ENCODE data around the gene RNF223. TPM values are rescaled to one million over a fixed set of nuclear protein-coding genes. Genes with fewer than 3 reads are reported as not detected.

The RNF223 gene
- 0.08 TPM for polyA plus RNA-seq (ENCODE audit: insufficient read length)

GRCh38 chr1:1073743-1074587, at the start of gene RNF223:
Gene RNF223 (minus strand): TSS chr1:1074306. CDS start chr1:1072566, 1,740 bp downstream.
- DNase-seq (ENCODE audit: low read depth), result no peak

GRCh38 chr1:1122981-1123480, 48.9 kb upstream of the RNF223 start:
- no peak for DNase-seq (ENCODE audit: low read depth)

- no peak for DNase-seq (ENCODE audit: low read depth)
These were observed 48.1 kb upstream of the RNF223 start for GRCh38 chr1:1122078-1122811.

- DNase-seq (ENCODE audit: low read depth), result no peak
These were observed 47.5 kb upstream of the RNF223 start for GRCh38 chr1:1121611-1122077.

- no peak for DNase-seq (ENCODE audit: low read depth)
These were observed 46.9 kb upstream of the RNF223 start for GRCh38 chr1:1120866-1121591.

- DNase-seq (ENCODE audit: low read depth), result no peak
These were observed 46.0 kb upstream of the RNF223 start for GRCh38 chr1:1120096-1120495.

- DNase-seq (ENCODE audit: low read depth), result no peak
These were observed 45.3 kb upstream of the RNF223 start for GRCh38 chr1:1119272-1119890.

- no peak for DNase-seq (ENCODE audit: low read depth)
These were observed 44.7 kb upstream of the RNF223 start for GRCh38 chr1:1118876-1119220.

GRCh38 chr1:1118011-1118875, 44.1 kb upstream of the RNF223 start:
- no peak for DNase-seq (ENCODE audit: low read depth)

GRCh38 chr1:1117469-1117831, 43.3 kb upstream of the RNF223 start:
- no peak for DNase-seq (ENCODE audit: low read depth)

GRCh38 chr1:1116701-1117468, 42.8 kb upstream of the RNF223 start:
- DNase-seq (ENCODE audit: low read depth), result no peak

- DNase-seq (ENCODE audit: low read depth), result peak; percentile 89
These were observed 41.9 kb upstream of the RNF223 start, which contains the start of gene C1orf159 for GRCh38 chr1:1115786-1116700. Gene C1orf159 (minus strand): TSS chr1:1116089. CDS start chr1:1091543, 24,546 bp downstream.

GRCh38 chr1:1115136-1115785, 41.2 kb upstream of the RNF223 start:
- DNase-seq (ENCODE audit: low read depth), result no peak

GRCh38 chr1:1114431-1114830, 40.3 kb upstream of the RNF223 start:
- DNase-seq (ENCODE audit: low read depth), result no peak

- DNase-seq (ENCODE audit: low read depth), result no peak
These were observed 38.3 kb upstream of the RNF223 start for GRCh38 chr1:1112237-1112985.

GRCh38 chr1:1111516-1112236, 37.6 kb upstream of the RNF223 start:
- no peak for DNase-seq (ENCODE audit: low read depth)

GRCh38 chr1:1110561-1110971, 36.5 kb upstream of the RNF223 start:
- DNase-seq (ENCODE audit: low read depth), result no peak

All from forelimb muscle (tissue), 1 donor.